DMS79 treated with DMSO at 0.1 percent for 48 hours (cell line): Measurements from ENCODE around the gene BMX.

ENCODE experiments used
- DNase-seq: peaks from one replicate; lab custom pipeline; 2025; lab: John Stamatoyannopoulos, UW

The BMX gene

GRCh38 chrX:15500497-15500966 is at the start of gene BMX:
TSS of gene BMX (plus strand) at chrX:15500807. CDS start at chrX:15508354, 7,547 bp downstream.
- DNase-seq, result no peak

- DNase-seq, result no peak
These were observed 48.7 kb upstream of the BMX start for GRCh38 chrX:15451913-15452312.

DNA sequence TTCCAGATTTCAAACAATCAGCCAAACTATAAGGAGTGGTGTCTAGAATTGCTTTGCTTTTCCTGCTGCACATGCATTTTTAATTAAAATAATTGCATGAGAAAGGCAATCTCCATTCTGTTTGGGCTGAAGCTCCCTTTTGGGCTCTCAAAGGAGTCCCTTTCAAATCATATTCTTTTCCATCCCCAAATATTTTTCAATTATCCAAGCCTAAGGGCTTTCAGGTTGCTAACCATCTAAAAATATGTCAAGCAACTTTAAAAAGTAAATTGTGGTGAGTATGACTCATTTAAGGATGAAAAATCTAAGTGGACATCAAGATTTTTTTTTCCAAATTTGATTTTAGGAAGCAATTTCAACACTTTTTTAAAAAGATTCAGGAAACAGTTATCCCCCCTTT is 35.9 kb upstream of the BMX start:
- DNase-seq, result no peak

DNA sequence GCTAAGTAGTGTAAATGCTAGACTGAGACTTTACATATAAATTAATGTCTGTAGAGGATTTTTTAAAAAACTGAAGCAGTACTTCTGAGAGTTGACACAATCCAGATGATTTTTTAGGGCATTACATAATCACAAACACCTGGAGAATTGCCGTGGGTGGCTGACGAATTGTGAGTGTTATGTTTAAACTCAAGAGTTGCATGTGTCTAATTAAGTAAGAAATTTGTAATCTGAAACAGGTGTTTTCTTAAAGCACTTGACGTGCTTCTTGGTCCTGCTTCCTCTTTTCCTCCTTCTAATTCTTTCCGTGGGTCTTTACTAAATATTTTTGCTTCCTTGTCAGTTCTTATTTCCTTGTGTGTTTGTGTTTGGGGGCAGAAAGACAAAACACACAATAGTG is 35.3 kb upstream of the BMX start:
- DNase-seq, result no peak

- DNase-seq, result no peak
These were observed 34.5 kb upstream of the BMX start for GRCh38 chrX:15465896-15466651.

DNA sequence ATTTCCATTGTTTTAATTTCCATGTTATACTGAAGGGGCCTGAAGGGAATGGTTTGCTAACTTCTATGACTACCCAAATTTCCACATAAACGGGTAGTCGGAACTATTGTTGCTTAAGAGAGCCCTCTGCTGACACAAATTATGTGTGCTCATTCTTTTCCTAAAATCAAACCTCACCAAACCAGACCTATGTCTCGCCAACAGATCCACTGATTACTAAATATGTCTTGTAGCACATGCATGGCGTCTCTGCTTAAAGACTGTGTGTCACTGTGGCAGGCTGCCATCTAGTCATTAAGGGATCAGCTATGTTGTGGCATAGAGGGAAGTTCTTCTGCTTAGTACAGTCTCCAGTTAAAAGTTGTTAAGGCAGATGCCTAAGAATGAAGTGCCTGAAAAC is 32.6 kb upstream of the BMX start:
- no peak for DNase-seq

- DNase-seq, result no peak
These were observed 31.0 kb upstream of the BMX start for GRCh38 chrX:15469613-15470012.

- peak; percentile 3 for DNase-seq
These were observed 29.6 kb upstream of the BMX start for GRCh38 chrX:15471028-15471427.

GRCh38 chrX:15472531-15472930 is 28.1 kb upstream of the BMX start:
- no peak for DNase-seq

- no peak for DNase-seq
These were observed 26.6 kb upstream of the BMX start for GRCh38 chrX:15474028-15474427.

DNA sequence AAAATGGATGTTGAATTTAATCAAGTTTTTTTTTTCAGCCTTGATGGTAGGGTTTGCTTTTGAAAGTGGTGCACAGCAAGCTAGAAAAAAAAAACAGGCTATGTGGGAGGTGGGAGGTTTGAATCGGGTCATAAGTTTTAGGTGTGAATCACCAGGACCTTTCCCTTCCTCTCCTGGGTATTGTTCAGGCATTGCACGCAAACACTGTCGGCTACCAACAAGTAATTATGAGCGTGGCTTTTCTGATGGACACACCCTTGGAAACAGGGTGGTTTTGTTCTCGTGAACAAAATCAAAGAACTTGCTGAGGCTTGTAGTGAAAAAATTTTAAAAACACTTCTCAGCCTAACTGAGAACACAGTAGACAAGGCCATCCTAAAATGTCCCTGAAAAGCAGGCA is 25.6 kb upstream of the BMX start:
- DNase-seq, result no peak

GRCh38 chrX:15475486-15475885 is 25.1 kb upstream of the BMX start:
- no peak for DNase-seq

DNA sequence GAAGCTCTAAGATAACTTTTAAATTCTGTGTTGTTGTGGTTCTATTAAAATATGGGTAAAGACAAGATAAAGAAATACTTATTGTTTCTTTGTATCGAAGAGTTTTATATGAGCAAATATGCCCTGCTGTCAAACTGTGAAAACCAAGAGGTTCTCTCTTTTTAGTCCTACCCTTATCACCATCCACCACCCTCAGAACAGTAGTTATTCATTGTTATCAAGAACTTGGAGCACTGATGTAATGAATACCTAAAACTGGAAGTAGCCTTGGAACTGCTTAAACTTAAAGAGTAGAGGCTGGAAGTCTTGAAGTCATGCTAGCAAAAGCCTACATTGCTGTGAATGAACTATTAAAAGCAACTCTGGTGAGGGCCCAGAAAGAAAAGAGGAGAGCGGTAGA is 16.7 kb upstream of the BMX start:
- no peak for DNase-seq

- DNase-seq, result no peak
These were observed 8.1 kb upstream of the BMX start for GRCh38 chrX:15492469-15492868.

- DNase-seq, result peak; percentile 57
These were observed 7.3 kb upstream of the BMX start, which contains the start of gene PIR for GRCh38 chrX:15493118-15493962. TSS of gene PIR (minus strand) at chrX:15493333. CDS start at chrX:15491257, 2,076 bp downstream.

- DNase-seq, result no peak
These were observed 4.8 kb upstream of the BMX start for GRCh38 chrX:15495801-15496200.

DNA sequence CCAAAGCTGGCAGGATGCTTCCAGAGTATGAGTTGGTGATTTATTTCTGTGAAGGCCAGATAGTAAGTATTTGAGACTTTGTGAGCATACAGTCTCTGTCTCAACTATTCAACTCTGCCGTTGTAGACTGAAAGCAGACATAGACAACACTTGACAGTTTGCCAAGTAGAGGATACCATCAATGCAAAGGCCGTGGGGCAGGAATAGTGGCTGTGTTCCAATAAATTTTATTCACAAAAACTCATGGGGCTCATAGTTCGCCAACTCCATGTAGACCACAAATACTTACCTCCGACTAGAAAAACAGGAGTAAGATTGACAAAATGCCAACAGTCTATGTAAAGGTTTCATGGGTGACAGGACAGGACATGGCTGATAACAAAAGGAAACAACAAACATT is 3.8 kb upstream of the BMX start:
- DNase-seq, result no peak

DNA sequence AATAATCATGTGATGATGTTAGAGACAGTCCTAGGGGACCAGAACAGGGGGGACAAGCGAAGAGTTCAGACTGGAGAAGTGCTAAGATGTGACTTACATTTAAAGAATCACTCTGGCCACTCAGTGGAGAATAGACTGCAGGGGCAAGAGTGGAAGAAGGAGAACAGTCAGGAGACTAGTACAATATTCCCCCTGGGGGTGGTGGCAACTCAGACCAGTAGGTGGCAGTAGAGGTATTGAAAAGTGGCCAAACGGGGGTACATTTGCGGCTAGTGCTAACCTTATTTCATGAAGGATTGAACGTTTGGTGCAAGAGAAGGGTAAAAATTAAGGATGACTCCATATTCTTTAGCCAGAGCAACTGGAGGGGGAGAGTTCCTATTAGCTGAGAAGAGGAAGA is 2.7 kb upstream of the BMX start:
- peak; percentile 3 for DNase-seq

DNA sequence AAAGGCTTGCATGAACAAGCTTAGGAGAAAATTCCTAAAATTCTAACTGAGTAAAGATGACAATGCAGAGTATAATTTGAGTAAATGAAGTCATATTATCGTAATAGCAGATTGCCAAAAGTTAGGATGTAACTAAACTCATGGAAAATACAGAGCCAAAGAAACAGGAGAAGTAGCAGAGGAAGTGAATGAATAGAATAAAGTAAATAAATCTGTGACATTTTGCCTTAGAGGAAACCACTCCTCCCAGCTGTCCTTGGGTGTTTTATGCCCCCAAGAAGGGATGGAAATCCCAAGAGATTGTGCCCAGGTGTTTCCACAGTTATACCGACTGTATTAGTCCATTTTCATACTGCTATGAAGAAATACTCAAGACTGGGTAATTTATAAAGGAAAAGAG is 1.9 kb upstream of the BMX start:
- no peak for DNase-seq

DNA sequence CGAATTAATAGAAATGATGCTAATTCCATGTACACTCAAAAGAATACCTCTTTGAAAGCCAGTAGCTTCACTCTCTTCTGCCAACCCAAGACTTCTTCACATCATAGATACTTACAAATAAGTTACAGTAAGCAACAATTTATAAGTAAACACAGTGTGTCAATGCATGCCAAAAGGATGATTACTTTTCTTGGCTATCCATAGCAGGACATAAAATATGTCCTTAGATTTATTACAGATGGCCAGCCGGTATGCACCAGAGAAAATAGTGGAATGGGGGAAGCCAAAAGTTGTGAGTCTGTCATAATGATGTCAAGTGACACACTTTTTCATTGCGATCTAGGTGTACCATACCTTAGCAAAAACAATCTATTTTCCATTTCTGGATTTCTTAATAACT is 631 bp upstream of the BMX start:
- DNase-seq, result no peak

- DNase-seq, result no peak
These were observed 899 bp downstream of the BMX start for GRCh38 chrX:15501506-15501905.

GRCh38 chrX:15504661-15505060 is 4.1 kb downstream of the BMX start:
- DNase-seq, result no peak

- DNase-seq, result no peak
These were observed 4.5 kb downstream of the BMX start for GRCh38 chrX:15505101-15505500.
